ENCODE measurements around the gene TOGARAM2. TPM values are rescaled to one million over a fixed set of nuclear protein-coding genes. Genes with fewer than 3 reads are reported as not detected.

TOGARAM2 gene
- total RNA-seq, 1 experiment from 2014 or later: 0.76 TPM

DNA sequence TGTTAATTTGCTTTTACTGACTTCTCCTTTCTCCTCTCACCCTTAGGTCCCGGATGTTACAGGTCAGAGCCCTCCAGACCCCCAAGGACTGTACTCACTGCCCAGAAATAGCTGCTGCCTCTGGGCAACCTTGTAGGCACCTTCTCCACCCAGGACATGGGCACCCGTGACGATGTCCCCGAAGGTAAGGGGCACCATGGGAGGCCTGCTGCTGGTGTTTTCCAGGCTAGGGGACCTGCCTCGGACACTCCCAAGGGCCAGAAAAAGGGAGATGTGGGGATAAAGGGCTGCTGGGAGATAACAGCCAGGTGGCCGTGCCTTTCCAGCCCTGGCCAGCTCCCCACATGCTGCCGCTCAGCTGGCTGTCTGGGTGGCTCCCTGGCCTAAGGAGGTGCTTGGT is 13.6 kb downstream of the TOGARAM2 start:
- ATAC-seq (no peak), DNase-seq (ENCODE audit: low read depth, low spot score) (no peak)
- intact Hi-C loops (cut with micrococcal nuclease): no loop called here
- no peaks in the 10 kb centered on the region for H3K9me2 ChIP-seq (ENCODE audit: insufficient read depth)
- no peaks in the 10 kb centered on the region for H3K36me3 ChIP-seq (ENCODE audit: control insufficient read depth in 1 of 2, insufficient read depth in 2 of 2, low read length in 2 of 2)
- no peaks in the 10 kb centered on the region for H3K9me3 ChIP-seq (ENCODE audit: control insufficient read depth in 1 of 2, insufficient read depth in 1 of 2, low read depth in 1 of 2, low read length in 2 of 2)
- BruUV-seq (replicated peaks): no TSS peak
- no peak overlapping the region for H3K4me2 ChIP-seq (ENCODE audit: low read length)
- no peak overlapping the region for H3K4me3 ChIP-seq (replicated peaks in 1 of 2; ENCODE audit: low read depth in 1 of 2, low read length in 2 of 2)
- no peaks in the 10 kb centered on the region for H3K27me3 ChIP-seq (ENCODE audit: insufficient read depth, low read length)
- CTCF ChIA-PET: no interaction called here
- no peak overlapping the region for H3K9ac ChIP-seq (ENCODE audit: low read length)
- no peak overlapping the region for H2AFZ ChIP-seq (ENCODE audit: low read depth, low read length, poor library complexity, severe bottlenecking)
- no peaks in the 10 kb centered on the region for H3K79me2 ChIP-seq (ENCODE audit: insufficient read depth, low read length)
- TF ChIP-seq SIN3A (IDR thresholded peaks at IDR 0.05; ENCODE audit: low read depth): no peak
- no peak for TF ChIP-seq SP1 (IDR thresholded peaks at IDR 0.05; ENCODE audit: low read depth)
- TF ChIP-seq, protein P1, sequence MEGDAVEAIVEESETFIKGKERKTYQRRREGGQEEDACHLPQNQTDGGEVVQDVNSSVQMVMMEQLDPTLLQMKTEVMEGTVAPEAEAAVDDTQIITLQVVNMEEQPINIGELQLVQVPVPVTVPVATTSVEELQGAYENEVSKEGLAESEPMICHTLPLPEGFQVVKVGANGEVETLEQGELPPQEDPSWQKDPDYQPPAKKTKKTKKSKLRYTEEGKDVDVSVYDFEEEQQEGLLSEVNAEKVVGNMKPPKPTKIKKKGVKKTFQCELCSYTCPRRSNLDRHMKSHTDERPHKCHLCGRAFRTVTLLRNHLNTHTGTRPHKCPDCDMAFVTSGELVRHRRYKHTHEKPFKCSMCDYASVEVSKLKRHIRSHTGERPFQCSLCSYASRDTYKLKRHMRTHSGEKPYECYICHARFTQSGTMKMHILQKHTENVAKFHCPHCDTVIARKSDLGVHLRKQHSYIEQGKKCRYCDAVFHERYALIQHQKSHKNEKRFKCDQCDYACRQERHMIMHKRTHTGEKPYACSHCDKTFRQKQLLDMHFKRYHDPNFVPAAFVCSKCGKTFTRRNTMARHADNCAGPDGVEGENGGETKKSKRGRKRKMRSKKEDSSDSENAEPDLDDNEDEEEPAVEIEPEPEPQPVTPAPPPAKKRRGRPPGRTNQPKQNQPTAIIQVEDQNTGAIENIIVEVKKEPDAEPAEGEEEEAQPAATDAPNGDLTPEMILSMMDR (IDR thresholded peaks at IDR 0.05 in 2 of 3, conservative IDR thresholded peaks at IDR 0.05 in 1 of 3; ENCODE audit: borderline replicate concordance in 1 of 3, insufficient read depth in 1 of 3, low read depth in 2 of 3, low read length in 2 of 3): no peak
- no peak for TF ChIP-seq CBX3 (IDR thresholded peaks at IDR 0.05; ENCODE audit: low read depth)
- no peak for TF ChIP-seq SRF (IDR thresholded peaks at IDR 0.05; ENCODE audit: low read depth)
- no peak for TF ChIP-seq EZH2 (IDR thresholded peaks at IDR 0.05)
- TF ChIP-seq JUND (IDR thresholded peaks at IDR 0.05): no peak
- no peak for TF ChIP-seq EGR1 (IDR thresholded peaks at IDR 0.05; ENCODE audit: low read depth)
- TF ChIP-seq, protein P2, sequence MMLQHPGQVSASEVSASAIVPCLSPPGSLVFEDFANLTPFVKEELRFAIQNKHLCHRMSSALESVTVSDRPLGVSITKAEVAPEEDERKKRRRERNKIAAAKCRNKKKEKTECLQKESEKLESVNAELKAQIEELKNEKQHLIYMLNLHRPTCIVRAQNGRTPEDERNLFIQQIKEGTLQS (IDR thresholded peaks at IDR 0.05): no peak
- no peak for TF ChIP-seq TCF7L2 (IDR thresholded peaks at IDR 0.05; ENCODE audit: borderline replicate concordance, extremely low read depth, insufficient read depth, insufficient read length)
- no peak for TF ChIP-seq RAD21 (IDR thresholded peaks at IDR 0.05; ENCODE audit: low read depth)
- RAD21 ChIA-PET (ENCODE audit: low non-redundant PET in 1 of 2, low total read pairs in 2 of 2, uncharacterized antibody in 2 of 2, unreplicated experiment in 2 of 2): no interaction called here
- no peaks in the 10 kb centered on the region; a peak in 1 of 4 replicates for H3K4me1 ChIP-seq (ENCODE audit: control insufficient read depth in 1 of 2, insufficient read depth in 2 of 2, low read length in 2 of 2)
- H3K27ac ChIP-seq (ENCODE audit: low read depth, low read length): no peak overlapping the region
- POLR2A ChIA-PET: no interaction called here
- no peaks in the 10 kb centered on the region for H4K20me1 ChIP-seq (ENCODE audit: insufficient read depth)
